HepG2 (cell line): ENCODE results near the gene METTL23. TPM values are rescaled to one million over a fixed set of nuclear protein-coding genes. Genes with fewer than 3 reads are reported as not detected.
A peak's percentile ranks its signal among the peaks of the same experiment; 100 is the strongest.
"Not testable (repeated sequence)": the region's sequence is repeated elsewhere in the genome, so short reads cannot be mapped to it uniquely, and the experiment has no call there.

Experiments
- ATAC-seq: fragments of 200-7000 bp; cut with Tn5 transposase; 3 replicates; pipeline ENCODE4 v1.9.1; 2020; ENCODE audit warnings: mild to moderate bottlenecking, moderate library complexity
- BruUV-seq: library from RNA; stranded (reverse); fragments of 400-500 nt; replicated peaks from 2 replicates; lab custom pipeline; 2021; lab: Mats Ljungman, UMichigan
- CTCF ChIA-PET: fragments of 300-600 bp; formaldehyde crosslinking; extraction: SDS; loops from one replicate; lab custom pipeline; 2021; ENCODE audit warnings: low total read pairs, inconsistent platforms, low intra/inter-chr PET ratio; lab: Yijun Ruan, JAX
- POLR2A ChIA-PET: fragments of 350-600 bp; sonication (Branson Sonifier 250); formaldehyde crosslinking; loops from one replicate; lab custom pipeline; 2020; ENCODE audit warnings: antibody characterized with exemption, inconsistent platforms; lab: Yijun Ruan, JAX
- DNase-seq: peaks from one replicate; pipeline ENCODE4 v3.0.0-alpha.2; 2015; ENCODE audit warnings: low spot score
- FAIRE-seq: peaks from 3 replicates; lab custom pipeline; 2011; peaks lifted over from hg19 to GRCh38; lab: Jason Lieb, UNC
- H2AFZ ChIP-seq: one replicate; pipeline ENCODE4 v1.6.1; 2011; ENCODE audit warnings: low read length, inconsistent platforms
- H3K27ac ChIP-seq: fragments of 300-600 bp; 3 replicates; pipeline ENCODE4 v1.8.0; 2011; ENCODE audit warnings: mixed run types, mild to moderate bottlenecking, mixed read lengths, low read length, inconsistent platforms; ENCODE audit not compliant: insufficient read depth; ENCODE audit errors: extremely low read length
- H3K27me3 ChIP-seq, 2 experiments: fragments of 200-600 bp in 1 of 2; 2 replicates in 1 of 2; 3 replicates in 1 of 2; pipeline versions ENCODE4 v1.6.0 to v1.8.0; 2011; ENCODE audit warnings: low read length in 2 of 2, mild to moderate bottlenecking in 2 of 2, moderate library complexity in 2 of 2, inconsistent platforms in 1 of 2; ENCODE audit not compliant: insufficient read depth in 2 of 2, control insufficient read depth in 1 of 2
- H3K36me3 ChIP-seq, 2 experiments: fragments of 200-600 bp in 1 of 2; replicated peaks in 1 of 2; 2 replicates in 1 of 2; 3 replicates in 1 of 2; pipeline versions ENCODE4 v1.5.1 to v1.8.0; 2011; ENCODE audit warnings: low read length in 2 of 2, inconsistent platforms in 1 of 2; ENCODE audit not compliant: insufficient read depth in 2 of 2, control insufficient read depth in 1 of 2
- H3K4me1 ChIP-seq: 2 replicates; pipeline ENCODE4 v1.5.1; 2012; ENCODE audit warnings: low read length, inconsistent platforms; ENCODE audit not compliant: insufficient read depth
- H3K4me2 ChIP-seq: 2 replicates; pipeline ENCODE4 v1.6.0; 2011; ENCODE audit warnings: low read depth, low read length, inconsistent platforms
- H3K4me3 ChIP-seq, 3 experiments: fragments of 200-600 bp in 1 of 3; sonication (generic), shearing (Covaris generic) in 1 of 3; replicated peaks in 1 of 3; 2 replicates each; pipeline ENCODE4 v1.5.1; 2011 to 2016; ENCODE audit warnings: low read length in 3 of 3, inconsistent platforms in 2 of 3, low read depth in 2 of 3, mild to moderate bottlenecking in 2 of 3, control low read depth in 1 of 3, mixed read lengths in 1 of 3; ENCODE audit not compliant: insufficient read depth in 1 of 3
- H3K79me2 ChIP-seq: one replicate; pipeline ENCODE4 v1.6.1; 2011; ENCODE audit warnings: low read length, inconsistent platforms; ENCODE audit not compliant: insufficient read depth
- H3K9ac ChIP-seq: 2 replicates; pipeline ENCODE4 v1.6.0; 2011; ENCODE audit warnings: mild to moderate bottlenecking, low read depth, low read length, inconsistent platforms; ENCODE audit not compliant: insufficient read depth
- H3K9me3 ChIP-seq: 2 replicates; pipeline ENCODE4 v1.5.1; 2012; ENCODE audit warnings: mild to moderate bottlenecking, low read length
- H4K20me1 ChIP-seq: 2 replicates; pipeline ENCODE4 v1.6.0; 2011; ENCODE audit warnings: inconsistent platforms, mild to moderate bottlenecking, low read length, moderate library complexity; ENCODE audit not compliant: insufficient read depth
- MTF2 ChIP-seq: sonication (generic); formaldehyde crosslinking; IDR thresholded peaks from 2 replicates; pipeline ENCODE4 v1.5.0; 2020; ENCODE audit warnings: missing genetic modification reagents, borderline replicate concordance
- WGBS: methylation state at CpG from one replicate; pipeline ENCODE4 v1.1.6; 2017; ENCODE audit warnings: low lambda C conversion rate; 5-methylcytosine and 5-hydroxymethylcytosine counted together
- in situ Hi-C: cut with HindIII; loops from 2 replicates; pipeline ENCODE4 v1.10.0; 2017; ENCODE audit warnings: low pct_unique_long_range_greater_than_20kb; ENCODE audit not compliant: extremely low pct_ligation_motif_present
- intact Hi-C: fragments of 100-400 bp; cut with micrococcal nuclease; formaldehyde crosslinking; loops from one replicate; pipeline ENCODE4 v1.10.0; 2022; ENCODE audit not compliant: unreplicated experiment
- polyA plus RNA-seq, 8 experiments: library from polyadenylated mRNA; depleted of rRNA in 3 of 8; stranded (reverse) in 7 of 8; unstranded in 1 of 8; fragments of >200 nt; fragmentation: Illumina TruSeq in 4 of 8; extraction: Trizol in 4 of 8; gene quantifications; 2 replicates each; pipeline versions ENCODE4 v1.2.1 to v1.2.3, GENCODE V29; 2011 to 2016; ENCODE audit warnings: low read depth in 4 of 8, missing spikeins in 1 of 8, mixed read lengths in 1 of 8; ENCODE audit not compliant: insufficient read depth in 1 of 8
- total RNA-seq, 5 experiments: library from RNA; depleted of rRNA; stranded (reverse); fragments of >200 nt; fragmentation: Illumina TruSeq; extraction: Trizol; gene quantifications; 2 replicates each; pipeline ENCODE4 v1.2.3, GENCODE V29; 2016; ENCODE audit warnings: low read depth in 1 of 5
- TF ChIP-seq, protein P1 (sequence below): sonication (generic); formaldehyde crosslinking; IDR thresholded peaks from 2 replicates; pipeline ENCODE4 v1.5.0; 2020; ENCODE audit warnings: missing genetic modification reagents

The METTL23 gene
- total and polyA plus RNA-seq, 2 of the 13 experiments (the other 11 are each of a cell fraction or from before 2014, with no cell fraction given) = 39.9 to 104 TPM

- Histone ChIP-seq H3K36me3 (peaks cover 7 to 34% of the 10 kb centered on the region in 2 experiments), H3K27ac (peak overlapping the region; percentile 97), H3K4me2 (peak overlapping the region; percentile 88), H3K9ac (peak overlapping the region; percentile 95), H3K9me3 (no peaks in the 10 kb centered on the region), H3K27me3 (peaks cover 0 to 3% of the 10 kb centered on the region in 2 experiments; a peak in 1 of 5 replicates), H4K20me1 (peaks cover 28% of the 10 kb centered on the region), H3K4me1 (peaks cover 38% of the 10 kb centered on the region), H3K4me3 (peak overlapping the region; percentile 81 to 100 (median 92)), H3K79me2 (peaks cover 52% of the 10 kb centered on the region), H2AFZ (no peak overlapping the region)
- ATAC-seq (no peak), FAIRE-seq (no peak), DNase-seq (no peak)
- in situ Hi-C loops (no loop called here), intact Hi-C loops (no loop called here)
- CTCF ChIA-PET = no interaction called here
- TF ChIP-seq MTF2 (CRISPR knock-in tag) = no peak
- TF ChIP-seq, protein P1, sequence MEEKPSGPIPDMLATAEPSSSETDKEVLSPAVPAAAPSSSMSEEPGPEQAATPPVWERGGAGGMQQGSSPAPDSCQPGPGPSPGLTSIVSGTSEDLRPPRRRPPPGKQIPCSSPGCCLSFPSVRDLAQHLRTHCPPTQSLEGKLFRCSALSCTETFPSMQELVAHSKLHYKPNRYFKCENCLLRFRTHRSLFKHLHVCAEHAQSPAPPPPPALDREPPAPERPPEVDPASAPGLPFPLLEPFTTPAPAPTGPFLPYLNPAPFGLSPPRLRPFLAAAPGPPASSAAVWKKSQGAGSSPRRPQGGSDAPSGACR (CRISPR knock-in tag) = 0 out of 2 replicates have a peak, but pooled peaks have one; percentile 37
- WGBS = 13% methylated on average over 7 of the region's 7 CpGs
- TSS peak; percentile 75 for BruUV-seq
- POLR2A ChIA-PET = interaction anchor here (0.8 to 4.1 kb wide), 8 partner anchors 8 to 350 kb away, joined by 3 to 71 read pairs (median 10); partner anchors contain the start of genes JMJD6, METTL23 and MXRA7
Observed at GRCh38 chr17:76738468-76738850, 11.8 kb downstream of the METTL23 start.

GRCh38 chr17:76739568-76740115 lies 13.0 kb downstream of the METTL23 start:
- H2AFZ ChIP-seq, in situ Hi-C loops, CTCF ChIA-PET, intact Hi-C loops, H3K4me3 ChIP-seq, BruUV-seq, ATAC-seq, H3K4me2 ChIP-seq, H3K9ac ChIP-seq, H3K27me3 ChIP-seq, H3K27ac ChIP-seq, FAIRE-seq, POLR2A ChIA-PET, DNase-seq, H3K9me3 ChIP-seq: not testable (repeated sequence)
- H3K4me1 ChIP-seq = peaks cover 26% of the 10 kb centered on the region
- H3K36me3 ChIP-seq = peaks cover 7 to 29% of the 10 kb centered on the region in 2 experiments
- H3K79me2 ChIP-seq = peaks cover 40% of the 10 kb centered on the region
- peaks cover 16% of the 10 kb centered on the region for H4K20me1 ChIP-seq
- WGBS = 98% methylated on average over 17 of the region's 17 CpGs
